HEK293T (cell line): ENCODE results near the gene ATP8A2.

ENCODE experiments used
- CTCF ChIA-PET: fragments of 350-600 bp; formaldehyde crosslinking; extraction: SDS; loops from one replicate; lab custom pipeline; 2021; ENCODE audit warnings: antibody characterized with exemption, inconsistent platforms; lab: Yijun Ruan, JAX
- POLR2A ChIA-PET: fragments of 350-600 bp; formaldehyde crosslinking; extraction: SDS; loops from one replicate; lab custom pipeline; 2020; ENCODE audit warnings: antibody characterized with exemption, inconsistent platforms; lab: Yijun Ruan, JAX
- DNase-seq: peaks from one replicate; pipeline ENCODE4 v3.0.0; 2012; ENCODE audit warnings: mixed read lengths; ENCODE audit errors: extremely low spot score
- ARNT ChIP-seq: fragments of 450-650 bp; IDR thresholded peaks from 2 replicates; pipeline ENCODE4 v1.6.1; 2017; ENCODE audit warnings: mild to moderate bottlenecking
- BHLHE40 ChIP-seq: fragments of 450-650 bp; IDR thresholded peaks from 2 replicates; pipeline ENCODE4 v1.6.1; 2016; ENCODE audit warnings: mild to moderate bottlenecking, moderate library complexity, borderline replicate concordance
- CTBP1 ChIP-seq: fragments of 450-650 bp; IDR thresholded peaks from 2 replicates; pipeline ENCODE4 v1.6.1; 2016; ENCODE audit warnings: borderline replicate concordance
- ELF4 ChIP-seq: fragments of 450-650 bp; IDR thresholded peaks from 2 replicates; pipeline ENCODE4 v1.6.1; 2017; ENCODE audit warnings: antibody characterized with exemption
- FOXA1 ChIP-seq: fragments of 450-650 bp; IDR thresholded peaks from 2 replicates; pipeline ENCODE4 v1.6.1; 2016; ENCODE audit warnings: mild to moderate bottlenecking
- FOXK2 ChIP-seq: fragments of 450-650 bp; IDR thresholded peaks from 2 replicates; pipeline ENCODE4 v1.6.1; 2016; ENCODE audit warnings: mild to moderate bottlenecking
- FOXM1 ChIP-seq: fragments of 450-650 bp; IDR thresholded peaks from 2 replicates; pipeline ENCODE4 v1.6.1; 2017; ENCODE audit warnings: mild to moderate bottlenecking, borderline replicate concordance
- HDGF ChIP-seq: fragments of 450-650 bp; IDR thresholded peaks from 2 replicates; pipeline ENCODE4 v1.6.1; 2017; ENCODE audit warnings: antibody characterized with exemption, borderline replicate concordance
- L3MBTL2 ChIP-seq: fragments of 450-650 bp; conservative IDR thresholded peaks from 2 replicates; pipeline ENCODE4 v1.6.1; 2016; ENCODE audit warnings: mild to moderate bottlenecking
- LEF1 ChIP-seq: fragments of 450-650 bp; IDR thresholded peaks from 2 replicates; pipeline ENCODE4 v1.6.1; 2017; ENCODE audit warnings: mild to moderate bottlenecking, borderline replicate concordance
- NFRKB ChIP-seq: fragments of 450-650 bp; IDR thresholded peaks from 2 replicates; pipeline ENCODE4 v1.6.1; 2016; ENCODE audit warnings: mild to moderate bottlenecking, moderate library complexity
- PKNOX1 ChIP-seq: fragments of 450-650 bp; IDR thresholded peaks from 2 replicates; pipeline ENCODE4 v1.6.1; 2016
- SP1 ChIP-seq: fragments of 450-650 bp; IDR thresholded peaks from 2 replicates; pipeline ENCODE4 v1.6.1; 2017
- SUZ12 ChIP-seq: fragments of 450-650 bp; IDR thresholded peaks from 2 replicates; pipeline ENCODE4 v1.6.1; 2016; ENCODE audit warnings: mild to moderate bottlenecking
- TARDBP ChIP-seq: fragments of 450-650 bp; IDR thresholded peaks from 2 replicates; pipeline ENCODE4 v1.6.1; 2016
- ZNF384 ChIP-seq: fragments of 450-650 bp; IDR thresholded peaks from 2 replicates; pipeline ENCODE4 v1.6.1; 2016

ATP8A2 gene

GRCh38 chr13:25686831-25687470, 315.2 kb downstream of the ATP8A2 start:
- CTCF ChIA-PET: no interaction called here
- POLR2A ChIA-PET: no interaction called here

GRCh38 chr13:25687471-25688225, 315.9 kb downstream of the ATP8A2 start:
- ChIA-PET POLR2A (no interaction called here), CTCF (no interaction called here)
- TF ChIP-seq HDGF (no peak), TARDBP (no peak), FOXK2 (no peak), LEF1 (no peak), SP1 (no peak), ELF4 (no peak), FOXM1 (no peak), ARNT (no peak), FOXA1 (no peak), ZNF384 (no peak), SUZ12 (no peak), CTBP1 (no peak), BHLHE40 (no peak), PKNOX1 (no peak), L3MBTL2 (no peak), NFRKB (no peak)
- DNase-seq: no peak

More at GRCh38 chr13:25686831-25687470, 315.2 kb downstream of the ATP8A2 start:
- TF ChIP-seq FOXM1 (no peak), ELF4 (no peak), HDGF (no peak), L3MBTL2 (no peak), ZNF384 (no peak), CTBP1 (no peak)
- DNase-seq: no peak

- TF ChIP-seq ELF4: no peak
- no peak for TF ChIP-seq CTBP1
- TF ChIP-seq FOXK2: no peak
- no peak for TF ChIP-seq SP1
- no peak for TF ChIP-seq SUZ12
- no peak for TF ChIP-seq FOXM1
- TF ChIP-seq HDGF: no peak
- no peak for TF ChIP-seq ARNT
- TF ChIP-seq TARDBP: no peak
- TF ChIP-seq NFRKB: no peak
- POLR2A ChIA-PET: no interaction called here
- CTCF ChIA-PET: no interaction called here
- no peak for DNase-seq
Observed at GRCh38 chr13:25688536-25688935, 316.8 kb downstream of the ATP8A2 start.

- POLR2A ChIA-PET: no interaction called here
- no peak for DNase-seq
- TF ChIP-seq FOXM1 (no peak), SP1 (no peak), NFRKB (no peak), ELF4 (no peak), ARNT (no peak), L3MBTL2 (no peak), FOXA1 (no peak), TARDBP (no peak), CTBP1 (no peak), BHLHE40 (no peak), FOXK2 (no peak), LEF1 (no peak), ZNF384 (no peak), HDGF (no peak), PKNOX1 (no peak), SUZ12 (no peak)
- CTCF ChIA-PET: no interaction called here
Observed at GRCh38 chr13:25689539-25689938, 317.8 kb downstream of the ATP8A2 start.

GRCh38 chr13:25690582-25690981, 318.8 kb downstream of the ATP8A2 start:
- CTCF ChIA-PET: no interaction called here
- POLR2A ChIA-PET: no interaction called here
- no peak for DNase-seq
- TF ChIP-seq ZNF384 (no peak), FOXA1 (no peak), TARDBP (no peak), SP1 (no peak), LEF1 (no peak), ELF4 (no peak), PKNOX1 (no peak), FOXM1 (no peak), NFRKB (no peak), BHLHE40 (no peak), SUZ12 (no peak), ARNT (no peak), L3MBTL2 (no peak)

- ChIA-PET CTCF (no interaction called here), POLR2A (no interaction called here)
- no peak for DNase-seq
- TF ChIP-seq ZNF384 (no peak), HDGF (no peak), NFRKB (no peak), TARDBP (no peak), CTBP1 (no peak), FOXK2 (no peak), SP1 (no peak)
Observed at GRCh38 chr13:25691654-25692053, 319.9 kb downstream of the ATP8A2 start.
